ENCODE results near the gene SUCLG1. TPM values are rescaled to one million over a fixed set of nuclear protein-coding genes. Genes with fewer than 3 reads are reported as not detected.

The SUCLG1 gene
- total RNA-seq = 37.9 and 41.3 TPM in 2 replicates

GRCh38 chr2:84459018-84459943 lies at the start of gene SUCLG1:
Gene SUCLG1, minus strand, starts transcription at chr2:84459280. Its CDS starts 11 bp downstream, at chr2:84459269.

Other genes with a start within 250 kb of the SUCLG1 start
- gene DNAH6, start 57.2 kb upstream of the SUCLG1 start, total RNA-seq = under 0.01 TPM in 1 of 2 replicates, not detected in the other